Activated naive CD8-positive, alpha-beta T cell (primary cell): ENCODE results near the gene SCIN.
"Not testable (repeated sequence)": the region's sequence is repeated elsewhere in the genome, so short reads cannot be mapped to it uniquely, and the experiment has no call there.

Experiments
- H3K27ac Mint-ChIP-seq: one replicate; pipeline ENCODE4 v1.8.0; 2021; ENCODE audit warnings: mixed read lengths
- H3K27me3 Mint-ChIP-seq: one replicate; pipeline ENCODE4 v1.8.0; 2021; ENCODE audit warnings: mixed read lengths
- H3K36me3 Mint-ChIP-seq: one replicate; pipeline ENCODE4 v1.8.0; 2021; ENCODE audit warnings: mixed read lengths
- H3K4me1 Mint-ChIP-seq: one replicate; pipeline ENCODE4 v1.8.0; 2021; ENCODE audit warnings: low read depth, mixed read lengths
- H3K4me3 Mint-ChIP-seq: one replicate; pipeline ENCODE4 v1.8.0; 2021; ENCODE audit warnings: mild to moderate bottlenecking, mixed read lengths
- H3K9me3 Mint-ChIP-seq: one replicate; pipeline ENCODE4 v1.8.0; 2021; ENCODE audit warnings: low read depth, mixed read lengths

SCIN gene

DNA sequence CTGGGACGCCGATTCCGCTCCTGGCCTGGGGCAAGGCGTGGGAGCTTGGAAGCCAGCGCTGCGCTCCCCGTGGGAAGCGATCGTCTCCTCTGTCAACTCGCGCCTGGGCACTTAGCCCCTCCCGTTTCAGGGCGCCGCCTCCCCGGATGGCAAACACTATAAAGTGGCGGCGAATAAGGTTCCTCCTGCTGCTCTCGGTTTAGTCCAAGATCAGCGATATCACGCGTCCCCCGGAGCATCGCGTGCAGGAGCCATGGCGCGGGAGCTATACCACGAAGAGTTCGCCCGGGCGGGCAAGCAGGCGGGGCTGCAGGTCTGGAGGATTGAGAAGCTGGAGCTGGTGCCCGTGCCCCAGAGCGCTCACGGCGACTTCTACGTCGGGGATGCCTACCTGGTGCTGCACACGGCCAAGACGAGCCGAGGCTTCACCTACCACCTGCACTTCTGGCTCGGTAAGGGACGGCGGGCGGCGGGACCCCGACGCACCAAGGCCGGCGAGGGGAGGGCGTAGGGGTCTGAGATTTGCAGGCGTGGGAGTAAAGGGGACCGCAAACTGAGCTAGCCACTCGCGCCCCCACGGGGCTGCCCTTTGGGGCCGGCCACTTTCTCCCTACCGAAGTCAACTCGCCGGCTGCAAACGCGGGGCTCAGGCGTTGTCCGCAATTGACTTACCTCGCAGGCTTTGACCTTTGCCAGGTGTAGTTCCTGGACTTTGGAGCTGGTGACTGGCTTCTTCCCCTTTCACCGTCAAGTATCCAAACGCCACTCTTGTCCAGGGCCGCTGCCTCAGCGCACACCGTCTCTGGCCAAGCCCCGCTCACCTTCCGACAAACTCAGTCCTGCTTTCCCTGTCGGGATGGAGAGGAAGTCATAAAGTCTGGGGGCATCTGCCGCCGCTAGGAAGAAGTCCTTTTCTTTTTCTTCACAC is at the start of gene SCIN:
Gene SCIN (plus strand): TSS at position 187 of the 928 bp plus-strand sequence. CDS start 67 bp downstream, at position 254.
- H3K36me3 Mint-ChIP-seq = no peaks in the 10 kb centered on the region
- H3K4me3 Mint-ChIP-seq = peak within 1 kb of the TSS; percentile 78
- no peak within 1 kb of the TSS for H3K27ac Mint-ChIP-seq
- no peaks in the 10 kb centered on the region for H3K9me3 Mint-ChIP-seq
- peaks cover 22% of the 10 kb centered on the region for H3K27me3 Mint-ChIP-seq
- peaks cover 15% of the 10 kb centered on the region for H3K4me1 Mint-ChIP-seq

DNA sequence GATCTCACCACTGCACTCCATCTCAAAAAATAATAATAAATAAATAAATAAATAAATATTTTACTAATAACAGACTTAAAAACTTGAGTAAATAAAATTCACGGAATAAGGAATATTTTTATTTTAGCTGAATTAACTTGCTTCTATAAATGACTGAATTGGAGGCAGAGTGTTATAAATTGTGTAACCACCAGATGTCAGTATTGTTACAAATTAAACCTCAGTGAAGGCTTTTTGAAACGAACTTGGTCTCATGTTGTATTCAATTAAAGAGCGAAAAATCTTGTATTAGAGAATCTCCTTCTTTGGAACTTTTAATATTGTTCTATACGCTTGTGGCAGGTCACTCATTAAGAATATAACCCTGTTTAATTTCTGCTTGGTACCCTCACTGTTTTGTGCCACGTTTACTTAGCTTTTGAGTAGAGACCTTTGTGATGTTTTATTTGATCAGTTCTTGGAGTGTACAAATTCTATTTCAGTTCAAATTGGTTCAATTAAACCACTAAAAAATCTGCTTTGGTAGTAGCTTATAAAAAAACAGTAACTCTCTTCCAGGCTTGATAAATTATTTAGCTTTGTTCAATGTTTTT is 45.6 kb upstream of the SCIN start:
- Mint-ChIP-seq H3K27me3 (peaks cover 10% of the 10 kb centered on the region), H3K36me3 (no peaks in the 10 kb centered on the region), H3K27ac (no peak overlapping the region), H3K9me3 (no peaks in the 10 kb centered on the region), H3K4me3 (no peak overlapping the region), H3K4me1 (no peaks in the 10 kb centered on the region)

DNA sequence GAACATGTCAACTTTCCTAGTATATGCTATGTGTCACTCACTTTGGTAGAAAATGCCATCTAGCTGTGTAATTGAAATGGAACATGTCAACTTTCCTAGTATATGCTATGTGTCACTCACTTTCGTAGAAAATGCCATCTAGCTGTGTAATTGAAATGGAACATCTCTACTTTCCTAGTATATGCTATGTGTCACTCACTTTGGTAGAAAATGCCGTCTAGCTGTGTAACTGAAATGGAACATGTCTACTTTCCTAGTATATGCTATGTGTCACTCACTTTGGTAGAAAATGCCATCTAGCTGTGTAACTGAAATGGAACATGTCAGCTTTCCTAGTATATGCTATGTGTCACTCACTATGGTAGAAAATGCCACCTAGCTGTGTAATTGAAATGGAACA is 43.8 kb upstream of the SCIN start:
- H3K4me1 Mint-ChIP-seq, H3K4me3 Mint-ChIP-seq, H3K27ac Mint-ChIP-seq, H3K36me3 Mint-ChIP-seq, H3K9me3 Mint-ChIP-seq: not testable (repeated sequence)
- peaks cover 12% of the 10 kb centered on the region for H3K27me3 Mint-ChIP-seq

GRCh38 chr7:12527670-12528069 is 42.9 kb upstream of the SCIN start:
- not testable (repeated sequence) for H3K9me3 Mint-ChIP-seq, H3K4me3 Mint-ChIP-seq, H3K36me3 Mint-ChIP-seq, H3K4me1 Mint-ChIP-seq, H3K27ac Mint-ChIP-seq
- peaks cover 12% of the 10 kb centered on the region for H3K27me3 Mint-ChIP-seq

- Mint-ChIP-seq H3K27ac (no peak overlapping the region), H3K27me3 (peaks cover 11% of the 10 kb centered on the region), H3K9me3 (no peaks in the 10 kb centered on the region), H3K4me3 (no peak overlapping the region), H3K36me3 (no peaks in the 10 kb centered on the region), H3K4me1 (no peaks in the 10 kb centered on the region)
Observed at GRCh38 chr7:12529971-12530710, 40.4 kb upstream of the SCIN start.

GRCh38 chr7:12531784-12532183 is 38.7 kb upstream of the SCIN start:
- Mint-ChIP-seq H3K9me3 (no peaks in the 10 kb centered on the region), H3K4me1 (no peaks in the 10 kb centered on the region), H3K4me3 (no peak overlapping the region), H3K27ac (no peak overlapping the region), H3K36me3 (no peaks in the 10 kb centered on the region), H3K27me3 (peaks cover 13% of the 10 kb centered on the region)

GRCh38 chr7:12534046-12534445 is 36.5 kb upstream of the SCIN start:
- Mint-ChIP-seq H3K4me3 (no peak overlapping the region), H3K4me1 (no peaks in the 10 kb centered on the region), H3K9me3 (no peaks in the 10 kb centered on the region), H3K27me3 (peaks cover 11% of the 10 kb centered on the region), H3K36me3 (no peaks in the 10 kb centered on the region), H3K27ac (no peak overlapping the region)

GRCh38 chr7:12539681-12540080 is 30.8 kb upstream of the SCIN start:
- no peaks in the 10 kb centered on the region for H3K4me1 Mint-ChIP-seq
- no peaks in the 10 kb centered on the region for H3K36me3 Mint-ChIP-seq
- H3K27me3 Mint-ChIP-seq = peaks cover 5% of the 10 kb centered on the region
- H3K9me3 Mint-ChIP-seq = no peaks in the 10 kb centered on the region
- H3K27ac Mint-ChIP-seq = no peak overlapping the region
- H3K4me3 Mint-ChIP-seq = no peak overlapping the region

DNA sequence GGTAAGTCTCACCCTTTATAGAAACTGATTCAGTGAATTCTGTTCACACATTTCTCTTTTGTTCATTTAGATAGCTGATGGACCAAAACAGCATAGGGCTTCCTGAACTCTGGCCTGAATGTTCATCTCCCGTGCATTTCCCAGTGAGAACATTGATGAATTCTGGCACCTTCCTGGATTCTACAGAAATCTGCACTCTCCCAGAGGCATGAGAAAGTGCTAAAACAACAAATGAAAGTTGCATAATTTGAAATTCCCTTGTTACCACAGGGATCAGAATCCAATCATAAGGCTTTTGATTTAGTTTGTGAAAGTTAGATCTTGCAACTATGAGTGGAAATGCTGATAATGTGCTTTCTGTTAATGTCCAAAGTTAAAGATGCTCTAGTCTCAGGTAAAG is 29.7 kb upstream of the SCIN start:
- H3K27ac Mint-ChIP-seq = no peak overlapping the region
- peaks cover 5% of the 10 kb centered on the region for H3K27me3 Mint-ChIP-seq
- H3K36me3 Mint-ChIP-seq = no peaks in the 10 kb centered on the region
- H3K4me3 Mint-ChIP-seq = no peak overlapping the region
- H3K9me3 Mint-ChIP-seq = no peaks in the 10 kb centered on the region
- H3K4me1 Mint-ChIP-seq = no peaks in the 10 kb centered on the region

GRCh38 chr7:12543586-12543985 is 26.9 kb upstream of the SCIN start:
- Mint-ChIP-seq H3K4me1 (no peaks in the 10 kb centered on the region), H3K9me3 (no peaks in the 10 kb centered on the region), H3K36me3 (no peaks in the 10 kb centered on the region), H3K27me3 (peaks cover 3% of the 10 kb centered on the region), H3K27ac (no peak overlapping the region), H3K4me3 (no peak overlapping the region)

- Mint-ChIP-seq H3K4me1 (no peaks in the 10 kb centered on the region), H3K9me3 (no peaks in the 10 kb centered on the region), H3K4me3 (no peak overlapping the region), H3K36me3 (no peaks in the 10 kb centered on the region), H3K27ac (no peak overlapping the region), H3K27me3 (peaks cover 6% of the 10 kb centered on the region)
Observed at GRCh38 chr7:12549106-12549505, 21.4 kb upstream of the SCIN start.

DNA sequence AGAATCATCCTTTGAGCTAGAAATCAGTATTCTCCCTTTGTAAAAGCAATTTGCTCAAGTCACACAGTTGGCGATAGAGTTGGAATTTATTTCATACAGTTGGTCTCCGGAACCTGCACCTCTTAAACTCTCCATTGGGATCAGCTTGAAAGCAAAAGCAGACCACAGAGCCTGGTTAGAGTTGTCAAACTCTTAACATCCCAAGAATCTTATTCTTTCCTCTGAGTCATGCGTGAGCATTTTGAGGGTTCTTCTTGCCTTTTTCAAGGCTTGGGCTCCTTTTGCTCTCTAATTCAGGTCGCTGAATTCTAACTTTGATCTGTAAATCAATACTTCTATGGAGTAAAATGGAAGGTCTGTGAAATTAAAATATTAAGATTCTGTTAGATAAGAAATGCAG is 19.6 kb upstream of the SCIN start:
- Mint-ChIP-seq H3K27me3 (peaks cover 4% of the 10 kb centered on the region), H3K4me3 (no peak overlapping the region), H3K27ac (no peak overlapping the region), H3K9me3 (no peaks in the 10 kb centered on the region), H3K36me3 (no peaks in the 10 kb centered on the region), H3K4me1 (no peaks in the 10 kb centered on the region)

- H3K4me3 Mint-ChIP-seq = no peak overlapping the region
- H3K9me3 Mint-ChIP-seq = no peaks in the 10 kb centered on the region
- H3K27me3 Mint-ChIP-seq = peaks cover 4% of the 10 kb centered on the region
- no peaks in the 10 kb centered on the region for H3K36me3 Mint-ChIP-seq
- H3K4me1 Mint-ChIP-seq = no peaks in the 10 kb centered on the region
- H3K27ac Mint-ChIP-seq = no peak overlapping the region
Observed at GRCh38 chr7:12552876-12553275, 17.6 kb upstream of the SCIN start.

- H3K27me3 Mint-ChIP-seq = peaks cover 4% of the 10 kb centered on the region
- H3K36me3 Mint-ChIP-seq = no peaks in the 10 kb centered on the region
- H3K4me1 Mint-ChIP-seq = no peaks in the 10 kb centered on the region
- no peaks in the 10 kb centered on the region for H3K9me3 Mint-ChIP-seq
- no peak overlapping the region for H3K4me3 Mint-ChIP-seq
- H3K27ac Mint-ChIP-seq = no peak overlapping the region
Observed at GRCh38 chr7:12553416-12553815, 17.1 kb upstream of the SCIN start.

GRCh38 chr7:12554351-12554750 is 16.2 kb upstream of the SCIN start:
- Mint-ChIP-seq H3K27ac (no peak overlapping the region), H3K36me3 (no peaks in the 10 kb centered on the region), H3K4me3 (no peak overlapping the region), H3K27me3 (peaks cover 2% of the 10 kb centered on the region), H3K9me3 (no peaks in the 10 kb centered on the region), H3K4me1 (no peaks in the 10 kb centered on the region)
